Stimulated activated memory B cell treated with anti-CD40 and anti-IgM and Interleukin-4, amounts not matched to agents 10 μg/mL and 1 μg/mL and 100 μg/mL, for 72 hours (primary cell): Measurements from ENCODE around the gene CTAGE15.
"Not testable (repeated sequence)": the region's sequence is repeated elsewhere in the genome, so short reads cannot be mapped to it uniquely, and the experiment has no call there.

Experiments used
- ATAC-seq: fragments of 150-1000 bp; cut with Tn5 transposase; 2 replicates; pipeline ENCODE4 v1.10.0; 2021
- H3K27ac Mint-ChIP-seq: one replicate; pipeline ENCODE4 v1.8.0; 2022; ENCODE audit warnings: mild to moderate bottlenecking, mixed read lengths
- H3K27me3 Mint-ChIP-seq: one replicate; pipeline ENCODE4 v1.8.0; 2022; ENCODE audit warnings: mixed read lengths
- H3K36me3 Mint-ChIP-seq: one replicate; pipeline ENCODE4 v1.8.0; 2022; ENCODE audit warnings: mixed read lengths
- H3K4me1 Mint-ChIP-seq: one replicate; pipeline ENCODE4 v1.8.0; 2022; ENCODE audit warnings: mixed read lengths
- H3K4me3 Mint-ChIP-seq: one replicate; pipeline ENCODE4 v1.8.0; 2022; ENCODE audit warnings: mild to moderate bottlenecking, moderate library complexity, mixed read lengths
- H3K9me3 Mint-ChIP-seq: one replicate; pipeline ENCODE4 v1.8.0; 2022; ENCODE audit warnings: mixed read lengths

The CTAGE15 gene

GRCh38 chr7:143606088-143606487 is 34.5 kb downstream of the CTAGE15 start:
- not testable (repeated sequence) for ATAC-seq, H3K4me1 Mint-ChIP-seq, H3K9me3 Mint-ChIP-seq

DNA sequence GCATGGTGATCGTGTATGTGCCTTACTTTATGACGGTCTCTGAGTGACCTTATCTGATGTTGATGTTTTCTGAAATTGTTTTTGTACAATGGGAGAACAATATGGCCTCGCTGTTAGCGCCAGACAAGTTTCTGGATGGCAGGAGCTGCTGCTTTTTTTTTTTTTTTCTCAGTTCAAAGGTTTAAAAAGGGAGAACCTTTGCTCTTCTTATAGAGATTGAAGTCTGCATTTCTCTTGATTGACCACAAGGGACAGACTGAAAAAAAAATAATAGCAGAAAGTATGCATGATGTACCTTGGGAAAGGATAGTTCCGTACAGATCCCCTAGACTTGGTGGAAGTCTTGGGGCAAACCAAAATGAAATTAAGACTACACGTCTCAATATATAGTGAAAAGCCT is 43.9 kb downstream of the CTAGE15 start:
- H3K36me3 Mint-ChIP-seq, H3K9me3 Mint-ChIP-seq, H3K4me1 Mint-ChIP-seq, H3K27me3 Mint-ChIP-seq, H3K4me3 Mint-ChIP-seq, ATAC-seq, H3K27ac Mint-ChIP-seq: not testable (repeated sequence)

More at GRCh38 chr7:143606088-143606487, 34.5 kb downstream of the CTAGE15 start:
- H3K27me3 Mint-ChIP-seq, H3K4me3 Mint-ChIP-seq, H3K36me3 Mint-ChIP-seq, H3K27ac Mint-ChIP-seq: not testable (repeated sequence)

GRCh38 chr7:143617204-143617603 is 45.6 kb downstream of the CTAGE15 start:
- H3K27ac Mint-ChIP-seq, ATAC-seq, H3K36me3 Mint-ChIP-seq, H3K4me1 Mint-ChIP-seq, H3K4me3 Mint-ChIP-seq, H3K27me3 Mint-ChIP-seq, H3K9me3 Mint-ChIP-seq: not testable (repeated sequence)

- H3K4me3 Mint-ChIP-seq, H3K9me3 Mint-ChIP-seq, H3K27me3 Mint-ChIP-seq, H3K4me1 Mint-ChIP-seq, H3K27ac Mint-ChIP-seq, H3K36me3 Mint-ChIP-seq: not testable (repeated sequence)
- ATAC-seq = peak; percentile 56
These were observed 48.5 kb downstream of the CTAGE15 start for GRCh38 chr7:143620058-143620457.

GRCh38 chr7:143620646-143621045 is 49.0 kb downstream of the CTAGE15 start, which contains the start of gene TCAF2:
TSS of gene TCAF2 (plus strand) at chr7:143620974.
- H3K27me3 Mint-ChIP-seq, H3K36me3 Mint-ChIP-seq, H3K4me1 Mint-ChIP-seq, H3K27ac Mint-ChIP-seq, H3K9me3 Mint-ChIP-seq: not testable (repeated sequence)
- peak; percentile 97 for ATAC-seq
- H3K4me3 Mint-ChIP-seq = peak within 1 kb of the TSS; percentile 44

- H3K27ac Mint-ChIP-seq, H3K4me1 Mint-ChIP-seq, H3K27me3 Mint-ChIP-seq, H3K36me3 Mint-ChIP-seq, H3K9me3 Mint-ChIP-seq, H3K4me3 Mint-ChIP-seq: not testable (repeated sequence)
- ATAC-seq = peak; percentile 72
These were observed 49.6 kb downstream of the CTAGE15 start for GRCh38 chr7:143621175-143621574.

GRCh38 chr7:143622130-143622529 is 50.5 kb downstream of the CTAGE15 start:
- H3K36me3 Mint-ChIP-seq, H3K27me3 Mint-ChIP-seq, H3K9me3 Mint-ChIP-seq, H3K4me1 Mint-ChIP-seq, H3K4me3 Mint-ChIP-seq, H3K27ac Mint-ChIP-seq: not testable (repeated sequence)
- peak; percentile 55 for ATAC-seq
